HEK293T (cell line): ENCODE data around the gene MYLK4.

ENCODE experiments used
- ARNT ChIP-seq: fragments of 450-650 bp; IDR thresholded peaks from 2 replicates; pipeline ENCODE4 v1.6.1; 2017; ENCODE audit warnings: mild to moderate bottlenecking
- BHLHE40 ChIP-seq: fragments of 450-650 bp; IDR thresholded peaks from 2 replicates; pipeline ENCODE4 v1.6.1; 2016; ENCODE audit warnings: mild to moderate bottlenecking, moderate library complexity, borderline replicate concordance
- ELF4 ChIP-seq: fragments of 450-650 bp; IDR thresholded peaks from 2 replicates; pipeline ENCODE4 v1.6.1; 2017; ENCODE audit warnings: antibody characterized with exemption
- FOXA1 ChIP-seq: fragments of 450-650 bp; IDR thresholded peaks from 2 replicates; pipeline ENCODE4 v1.6.1; 2016; ENCODE audit warnings: mild to moderate bottlenecking
- FOXK2 ChIP-seq: fragments of 450-650 bp; IDR thresholded peaks from 2 replicates; pipeline ENCODE4 v1.6.1; 2016; ENCODE audit warnings: mild to moderate bottlenecking
- FOXM1 ChIP-seq: fragments of 450-650 bp; IDR thresholded peaks from 2 replicates; pipeline ENCODE4 v1.6.1; 2017; ENCODE audit warnings: mild to moderate bottlenecking, borderline replicate concordance
- HDGF ChIP-seq: fragments of 450-650 bp; IDR thresholded peaks from 2 replicates; pipeline ENCODE4 v1.6.1; 2017; ENCODE audit warnings: antibody characterized with exemption, borderline replicate concordance
- LEF1 ChIP-seq: fragments of 450-650 bp; IDR thresholded peaks from 2 replicates; pipeline ENCODE4 v1.6.1; 2017; ENCODE audit warnings: mild to moderate bottlenecking, borderline replicate concordance
- NFRKB ChIP-seq: fragments of 450-650 bp; IDR thresholded peaks from 2 replicates; pipeline ENCODE4 v1.6.1; 2016; ENCODE audit warnings: mild to moderate bottlenecking, moderate library complexity
- SP1 ChIP-seq: fragments of 450-650 bp; IDR thresholded peaks from 2 replicates; pipeline ENCODE4 v1.6.1; 2017
- SUZ12 ChIP-seq: fragments of 450-650 bp; IDR thresholded peaks from 2 replicates; pipeline ENCODE4 v1.6.1; 2016; ENCODE audit warnings: mild to moderate bottlenecking
- TARDBP ChIP-seq: fragments of 450-650 bp; IDR thresholded peaks from 2 replicates; pipeline ENCODE4 v1.6.1; 2016
- ZNF384 ChIP-seq: fragments of 450-650 bp; IDR thresholded peaks from 2 replicates; pipeline ENCODE4 v1.6.1; 2016
- TF ChIP-seq, protein P1 (sequence below): fragments of 450-650 bp; IDR thresholded peaks from 2 replicates; pipeline ENCODE4 v1.6.1; 2016

DNA sequence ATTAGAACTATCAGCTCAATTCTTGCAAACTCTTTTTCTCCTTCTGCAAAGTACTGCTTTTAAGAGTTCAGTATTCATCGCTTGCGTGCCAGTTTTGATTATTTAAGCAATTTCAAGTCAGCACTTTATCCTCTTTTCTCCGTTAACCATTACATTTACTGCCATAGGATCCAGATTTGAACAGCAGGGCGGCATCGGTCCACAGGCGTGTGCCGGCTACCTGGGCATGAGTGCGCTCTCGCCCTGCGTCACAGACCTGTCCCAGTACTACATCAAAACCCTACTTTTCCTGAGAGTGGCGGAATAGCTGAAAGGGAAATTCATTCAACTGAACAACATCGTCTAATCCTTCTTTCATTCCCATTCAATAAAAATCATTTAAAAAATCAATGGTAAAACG, 53.4 kb downstream of the MYLK4 start:
- TF ChIP-seq ARNT (no peak), FOXA1 (no peak), TARDBP (no peak), ELF4 (no peak), LEF1 (no peak), SUZ12 (no peak), BHLHE40 (no peak), NFRKB (no peak), FOXM1 (no peak), ZNF384 (no peak), FOXK2 (no peak), SP1 (no peak), HDGF (no peak)
- TF ChIP-seq, protein P1, sequence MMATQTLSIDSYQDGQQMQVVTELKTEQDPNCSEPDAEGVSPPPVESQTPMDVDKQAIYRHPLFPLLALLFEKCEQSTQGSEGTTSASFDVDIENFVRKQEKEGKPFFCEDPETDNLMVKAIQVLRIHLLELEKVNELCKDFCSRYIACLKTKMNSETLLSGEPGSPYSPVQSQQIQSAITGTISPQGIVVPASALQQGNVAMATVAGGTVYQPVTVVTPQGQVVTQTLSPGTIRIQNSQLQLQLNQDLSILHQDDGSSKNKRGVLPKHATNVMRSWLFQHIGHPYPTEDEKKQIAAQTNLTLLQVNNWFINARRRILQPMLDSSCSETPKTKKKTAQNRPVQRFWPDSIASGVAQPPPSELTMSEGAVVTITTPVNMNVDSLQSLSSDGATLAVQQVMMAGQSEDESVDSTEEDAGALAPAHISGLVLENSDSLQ: no peak
